Measurements from ENCODE around the gene KCNJ5.

KCNJ5 gene

GRCh38 chr11:128890543-128891368, at the start of gene KCNJ5:
KCNJ5 (plus strand) TSS chr11:128891356; CDS start chr11:128911274, 19,918 bp downstream.
- no peak for DNase-seq (ENCODE audit: low read depth in 3 of 3, low spot score in 1 of 3)

DNA sequence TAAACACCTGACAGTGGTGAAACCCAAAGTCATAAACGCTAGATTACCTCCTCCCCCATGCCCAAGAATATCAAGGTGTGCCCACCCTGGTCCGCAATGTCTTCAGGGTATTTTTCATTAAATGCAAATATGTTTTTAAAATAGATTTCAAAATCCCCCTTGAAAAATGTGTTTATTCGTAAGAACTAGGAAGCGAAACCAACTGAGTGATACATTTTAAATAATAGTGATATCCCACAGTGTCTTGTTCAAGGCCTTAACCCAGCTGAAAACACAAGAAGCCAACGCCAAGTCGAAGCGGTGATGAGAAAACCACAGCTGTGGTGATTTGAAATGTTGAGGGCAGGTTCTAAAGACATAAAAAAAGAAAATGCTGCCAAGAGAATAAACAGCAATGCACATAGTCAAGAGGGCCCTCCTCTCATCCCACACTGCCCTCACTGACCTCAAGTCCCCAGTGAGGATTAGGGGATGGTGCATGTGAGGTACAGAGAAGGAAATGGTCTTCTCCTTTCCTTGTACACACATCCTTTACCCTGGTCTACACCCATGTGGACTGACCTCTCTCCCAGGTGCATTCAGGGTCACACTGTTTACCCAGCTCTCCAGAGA, 49.6 kb upstream of the KCNJ5 start:
- DNase-seq (ENCODE audit: low read depth in 3 of 3, low spot score in 1 of 3) = no peak

DNA sequence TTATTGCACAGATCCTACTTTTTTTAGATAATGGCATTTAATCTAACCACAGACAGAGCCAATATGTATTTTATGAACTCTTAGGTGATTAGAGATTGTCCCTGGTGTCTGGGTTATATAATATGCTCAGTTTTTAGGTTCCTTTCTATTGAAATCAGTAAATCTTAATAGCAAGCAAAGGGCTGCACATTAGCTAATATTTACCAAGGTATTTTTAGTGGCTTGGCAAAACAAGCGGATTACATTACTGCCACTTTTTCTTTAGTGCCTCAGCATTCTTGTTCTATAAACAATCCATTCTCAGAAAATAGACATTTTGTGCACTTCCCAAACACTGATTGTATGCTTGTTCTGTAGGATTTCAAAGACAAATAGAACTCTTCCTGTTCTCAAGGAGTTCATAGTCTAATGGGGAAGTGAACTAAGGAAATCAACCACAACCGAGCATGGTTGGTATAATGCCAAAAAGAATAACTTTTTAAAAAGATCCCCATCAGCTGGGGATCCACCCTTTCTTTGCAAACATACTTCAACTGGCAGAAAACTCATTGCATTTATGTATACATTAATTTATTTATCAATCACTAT, 47.9 kb upstream of the KCNJ5 start:
- no peak for DNase-seq (ENCODE audit: low read depth in 3 of 3, low spot score in 1 of 3)

DNA sequence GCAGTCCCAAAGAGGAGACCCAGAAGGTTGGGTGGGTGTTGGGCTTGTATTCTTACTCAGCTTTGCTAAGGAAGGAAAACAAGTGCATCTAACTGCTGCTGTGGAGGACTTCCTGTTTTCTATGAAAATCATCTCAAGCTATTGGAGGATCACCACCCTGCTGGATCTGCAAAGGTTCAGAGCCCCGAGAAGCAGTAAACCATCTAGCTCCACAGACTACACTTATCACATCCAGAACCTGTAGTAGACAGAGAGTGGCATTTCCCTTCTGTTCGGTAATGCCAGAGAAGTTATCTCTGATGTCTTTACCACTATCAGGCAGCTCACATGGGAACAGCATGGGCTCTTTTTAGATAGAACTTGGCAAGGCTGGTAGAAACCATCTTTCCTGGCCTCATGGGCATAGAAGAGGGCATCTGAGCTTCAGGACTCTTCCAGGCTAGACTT, 45.8 kb upstream of the KCNJ5 start:
- DNase-seq (ENCODE audit: low read depth in 3 of 3, low spot score in 1 of 3) = no peak

DNA sequence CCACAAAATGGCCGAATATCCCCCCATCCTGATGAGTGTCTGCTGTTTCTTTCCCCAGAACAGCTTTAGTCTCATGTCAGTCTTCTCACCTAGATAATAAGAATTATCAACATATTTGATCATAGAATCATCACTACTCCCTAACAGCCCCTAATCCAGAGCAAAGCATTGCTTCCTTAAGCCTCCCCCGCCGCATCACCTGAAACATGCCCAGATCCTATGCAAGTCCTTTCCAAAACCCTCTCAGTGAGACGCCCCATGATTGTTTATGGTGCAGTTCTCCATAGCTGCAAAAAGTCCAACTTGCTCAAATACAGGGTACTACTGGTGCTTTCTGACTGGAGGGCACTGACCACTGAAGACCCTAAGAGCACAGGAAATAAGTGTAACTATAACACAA, 44.2 kb upstream of the KCNJ5 start:
- DNase-seq (ENCODE audit: low read depth in 3 of 3, low spot score in 1 of 3) = no peak

DNA sequence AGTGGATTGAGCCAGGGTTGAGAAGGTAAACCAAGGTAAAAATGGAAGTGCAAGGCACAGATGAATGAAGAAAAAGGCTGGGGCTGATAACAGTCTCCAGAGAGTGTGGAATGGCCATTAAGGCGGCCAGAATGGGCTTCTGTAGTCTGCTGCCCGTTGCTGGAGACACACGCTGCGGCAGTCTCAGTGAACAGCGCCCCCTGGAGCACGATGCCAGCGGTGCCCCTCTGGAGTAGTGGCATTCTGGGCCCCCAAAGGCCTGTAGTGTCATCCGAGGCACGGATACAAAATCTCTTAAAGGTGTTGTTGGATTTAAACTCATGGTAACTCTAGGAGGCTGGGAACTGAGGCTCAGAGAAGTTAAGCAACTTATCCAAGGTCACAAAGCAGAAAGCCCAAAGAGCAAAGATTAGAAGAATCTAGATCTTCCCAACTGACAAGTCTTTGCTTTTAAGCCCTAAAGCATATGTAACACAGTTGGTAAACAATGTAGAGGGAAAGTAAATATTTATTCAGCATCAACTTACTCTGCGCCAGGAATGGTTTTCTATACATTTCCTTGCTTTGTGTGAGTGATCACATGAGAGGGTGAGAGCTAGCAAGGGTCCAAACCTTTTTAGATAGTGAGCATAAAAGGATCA, 42.2 kb upstream of the KCNJ5 start:
- DNase-seq (ENCODE audit: low read depth in 3 of 3, low spot score in 1 of 3) = peak; percentile 9 to 49 (median 17)

- no peak for DNase-seq (ENCODE audit: low read depth in 3 of 3, low spot score in 1 of 3)
These were observed 38.7 kb upstream of the KCNJ5 start for GRCh38 chr11:128852327-128853023.

DNA sequence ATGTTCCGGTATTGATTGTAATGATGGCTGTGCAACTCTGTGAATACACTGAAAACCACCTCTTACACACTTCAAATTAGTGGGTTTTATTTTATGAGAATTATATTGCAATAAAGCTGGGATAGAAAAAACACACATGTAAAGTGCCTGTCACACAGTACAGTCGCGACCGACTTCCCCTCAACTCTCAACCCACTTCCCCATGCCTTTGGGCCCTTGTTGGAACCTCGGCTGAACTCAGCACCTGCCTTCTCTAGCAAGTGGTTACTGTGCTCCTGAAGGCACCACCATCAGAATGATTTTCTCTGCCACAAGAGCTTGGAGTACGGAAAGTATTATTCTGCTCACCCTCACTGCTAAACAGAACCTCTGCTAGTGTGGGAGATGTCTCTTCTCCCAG, 37.6 kb upstream of the KCNJ5 start:
- DNase-seq (ENCODE audit: low read depth in 3 of 3, low spot score in 1 of 3) = no peak

- DNase-seq (ENCODE audit: low read depth in 3 of 3, low spot score in 1 of 3) = no peak
These were observed 36.3 kb upstream of the KCNJ5 start for GRCh38 chr11:128854841-128855240.

GRCh38 chr11:128856241-128856640, 34.9 kb upstream of the KCNJ5 start:
- DNase-seq (ENCODE audit: low read depth in 3 of 3, low spot score in 1 of 3) = no peak

DNA sequence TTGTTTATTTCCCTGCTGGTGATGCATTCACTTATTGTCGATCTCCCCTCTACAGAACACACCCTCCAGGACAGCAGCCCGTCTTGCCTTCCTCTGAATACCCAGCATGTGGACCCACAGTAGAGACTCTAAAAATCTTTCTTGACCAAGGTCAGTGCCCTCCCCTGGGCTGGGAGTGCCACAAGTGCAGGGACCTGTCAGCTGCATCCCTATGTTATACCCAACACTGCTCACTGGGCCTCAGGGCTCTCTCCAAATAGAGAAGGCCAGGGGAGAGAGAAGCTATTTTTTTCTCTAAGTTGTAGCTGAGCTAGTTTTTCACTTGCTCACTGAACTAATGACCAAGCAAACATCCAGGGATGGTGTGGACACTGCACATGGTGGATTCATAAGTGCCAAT, 33.8 kb upstream of the KCNJ5 start:
- no peak for DNase-seq (ENCODE audit: low read depth in 3 of 3, low spot score in 1 of 3)

GRCh38 chr11:128859563-128860441, 31.4 kb upstream of the KCNJ5 start:
- peak; percentile 43 to 66 (median 47) for DNase-seq (ENCODE audit: low read depth in 3 of 3, low spot score in 1 of 3)

DNA sequence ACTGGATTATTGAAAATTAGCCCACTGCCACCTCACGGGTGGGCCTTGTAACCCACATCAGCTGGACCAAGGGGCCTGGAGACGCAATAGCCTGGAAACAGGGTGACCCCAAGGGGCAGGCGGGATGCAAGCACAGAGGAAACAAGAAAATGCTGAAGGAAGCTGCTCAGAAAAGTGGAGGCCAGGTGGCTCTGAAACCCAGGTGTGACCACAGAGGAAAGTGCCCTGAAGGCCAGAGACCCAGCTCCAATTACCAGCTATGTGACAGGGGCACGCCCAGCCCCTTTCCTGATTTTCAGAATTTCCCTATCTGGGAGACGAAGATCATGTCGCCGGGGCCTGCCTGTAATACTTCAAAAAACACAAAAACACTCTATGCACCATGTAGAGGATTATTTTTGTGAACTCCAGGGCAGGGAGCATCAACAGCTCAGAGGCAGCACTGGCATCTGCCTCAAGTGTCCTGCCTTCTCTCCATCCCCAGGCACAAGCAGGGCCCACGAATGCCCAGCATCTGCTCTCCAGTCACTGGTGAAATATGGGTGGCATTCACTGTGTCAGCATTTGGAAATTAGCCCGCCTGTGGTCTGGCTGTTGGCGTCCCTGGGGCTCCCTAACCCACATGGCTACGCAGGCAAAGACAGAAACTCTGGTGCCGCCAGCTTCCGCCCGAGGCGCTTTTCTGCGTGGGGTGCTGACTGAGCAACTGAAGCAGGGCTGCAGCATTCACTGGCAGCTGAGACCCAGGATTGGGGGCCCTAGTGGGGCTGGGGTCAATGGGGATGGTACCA, 30.4 kb upstream of the KCNJ5 start:
- no peak for DNase-seq (ENCODE audit: low read depth in 3 of 3, low spot score in 1 of 3)

- DNase-seq (ENCODE audit: low read depth in 3 of 3, low spot score in 1 of 3) = no peak
These were observed 28.8 kb upstream of the KCNJ5 start for GRCh38 chr11:128862406-128862805.

DNA sequence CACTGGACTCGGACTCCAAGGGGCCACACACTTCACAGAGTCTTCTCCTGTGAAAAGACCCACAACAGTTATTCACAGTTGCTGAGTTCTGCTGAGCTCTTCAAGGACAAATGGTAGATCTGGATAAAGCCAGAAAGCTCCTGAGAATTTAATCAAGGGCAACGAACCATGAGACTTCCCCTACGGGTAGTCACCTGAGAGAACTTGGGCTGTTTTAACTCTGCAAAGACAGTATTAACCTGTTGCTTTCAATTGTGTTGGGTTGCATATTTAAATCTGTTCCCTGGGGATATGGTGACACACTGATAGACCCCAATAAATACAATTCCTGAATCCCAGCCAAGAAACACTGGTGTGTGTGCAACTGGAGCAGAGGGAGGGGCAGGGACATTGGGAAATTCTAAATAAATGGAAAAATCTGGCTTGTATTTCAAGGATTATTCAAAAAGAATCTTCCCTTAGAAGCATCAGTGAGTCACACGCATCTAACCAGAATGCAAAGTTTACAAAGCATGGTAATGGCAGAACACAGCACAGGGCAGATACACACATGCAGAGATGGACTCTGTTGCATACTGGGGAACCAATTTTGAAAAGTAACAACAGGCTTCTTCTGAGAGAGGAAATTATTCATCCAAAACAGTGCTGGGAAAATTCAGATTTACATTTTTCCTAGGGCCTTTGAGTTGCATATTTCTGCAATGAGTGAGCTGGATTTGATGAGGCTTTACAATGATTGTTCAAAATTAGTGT, 28.1 kb upstream of the KCNJ5 start:
- no peak for DNase-seq (ENCODE audit: low read depth in 3 of 3, low spot score in 1 of 3)

GRCh38 chr11:128865490-128865889, 25.7 kb upstream of the KCNJ5 start:
- DNase-seq (ENCODE audit: low read depth in 3 of 3, low spot score in 1 of 3) = no peak

- no peak for DNase-seq (ENCODE audit: low read depth in 3 of 3, low spot score in 1 of 3)
These were observed 23.9 kb upstream of the KCNJ5 start, which contains the start of gene KCNJ1 for GRCh38 chr11:128867277-128867676. KCNJ1 (minus strand) TSS chr11:128867296; CDS start chr11:128840243, 27,053 bp downstream.

DNA sequence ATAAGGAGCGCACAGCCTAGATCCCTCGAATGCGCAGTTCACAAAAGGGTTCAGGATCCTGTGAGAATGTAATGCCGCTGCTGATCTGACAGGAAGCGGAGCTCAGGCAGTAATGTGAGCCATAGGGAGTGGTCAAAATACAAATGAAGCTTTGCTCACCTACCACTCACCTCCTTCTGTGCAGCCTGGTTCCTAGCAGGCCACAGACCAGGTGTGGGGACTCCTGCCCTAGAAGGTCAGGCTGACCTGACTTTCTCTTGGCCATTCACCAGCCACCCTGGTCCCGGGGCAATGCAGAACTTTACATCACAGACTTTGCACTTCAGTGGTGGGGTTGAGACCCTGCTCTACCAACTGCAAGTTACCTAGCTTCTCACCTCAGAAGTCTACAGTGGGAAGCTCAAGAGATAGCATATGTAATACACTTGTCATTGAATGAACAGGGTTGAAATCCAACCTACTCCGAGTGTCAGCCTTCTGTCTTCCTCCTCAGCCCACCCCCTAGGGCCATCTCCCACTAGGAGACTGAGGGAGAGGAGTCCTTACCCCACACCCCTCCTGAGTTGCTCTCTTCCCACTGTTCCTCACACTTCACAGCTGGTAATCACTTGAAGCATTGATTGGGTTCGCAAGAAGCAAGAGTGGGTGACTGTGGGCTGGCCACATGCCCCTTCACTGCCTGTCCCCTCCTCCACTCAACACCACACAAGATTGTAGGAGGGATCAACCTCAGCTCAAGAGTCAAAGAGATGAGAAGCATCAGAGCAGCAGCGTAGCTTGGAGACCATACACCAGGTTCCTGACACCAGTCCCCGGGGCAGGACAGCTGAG, 22.1 kb upstream of the KCNJ5 start:
- DNase-seq (ENCODE audit: low read depth in 3 of 3, low spot score in 1 of 3) = no peak
